HG03520 (cell line): ENCODE data around the gene TSPAN18.

Source experiments
- ATAC-seq: cut with Tn5 transposase; IDR thresholded peaks from one replicate; pipeline ENCODE4 v1.9.1; 2021; ENCODE audit warnings: mild to moderate bottlenecking, moderate library complexity; ENCODE audit not compliant: unreplicated experiment

The TSPAN18 gene

DNA sequence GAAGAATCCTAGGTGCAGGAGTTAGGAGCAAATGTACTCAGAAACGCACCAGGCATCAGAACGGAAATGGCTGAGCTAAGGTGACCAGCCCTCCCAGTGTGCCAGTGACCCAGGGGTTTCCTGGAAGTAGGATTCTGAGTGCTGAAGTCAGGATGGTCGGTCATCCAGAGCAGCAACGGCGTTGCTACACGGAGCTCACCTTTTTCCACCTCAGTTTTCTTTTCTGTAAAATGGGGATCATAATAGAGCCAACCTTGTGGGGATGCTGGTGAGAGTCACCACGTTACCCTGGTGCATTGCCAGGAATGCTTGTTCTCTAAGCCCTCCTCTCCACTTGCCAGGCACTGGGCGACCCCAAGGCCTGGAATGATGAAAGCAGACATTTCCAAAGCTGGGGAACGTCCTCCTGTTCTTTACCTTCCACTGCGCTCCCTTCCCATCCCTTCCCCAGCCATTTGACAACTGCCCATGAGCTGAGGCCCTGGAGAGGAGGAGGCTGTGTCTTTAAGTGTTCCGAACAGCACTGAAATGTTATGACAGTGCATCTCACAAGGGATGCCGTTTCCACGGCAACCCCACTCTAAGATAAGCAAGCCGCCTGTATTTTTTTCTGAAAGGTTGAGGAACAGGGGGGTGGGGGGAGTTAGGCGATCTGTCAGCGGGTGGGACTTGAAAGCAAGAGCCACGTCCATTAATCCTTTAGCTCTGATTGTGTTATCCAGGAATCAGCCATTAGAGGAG, 66.8 kb downstream of the TSPAN18 start:
- ATAC-seq, result no peak

DNA sequence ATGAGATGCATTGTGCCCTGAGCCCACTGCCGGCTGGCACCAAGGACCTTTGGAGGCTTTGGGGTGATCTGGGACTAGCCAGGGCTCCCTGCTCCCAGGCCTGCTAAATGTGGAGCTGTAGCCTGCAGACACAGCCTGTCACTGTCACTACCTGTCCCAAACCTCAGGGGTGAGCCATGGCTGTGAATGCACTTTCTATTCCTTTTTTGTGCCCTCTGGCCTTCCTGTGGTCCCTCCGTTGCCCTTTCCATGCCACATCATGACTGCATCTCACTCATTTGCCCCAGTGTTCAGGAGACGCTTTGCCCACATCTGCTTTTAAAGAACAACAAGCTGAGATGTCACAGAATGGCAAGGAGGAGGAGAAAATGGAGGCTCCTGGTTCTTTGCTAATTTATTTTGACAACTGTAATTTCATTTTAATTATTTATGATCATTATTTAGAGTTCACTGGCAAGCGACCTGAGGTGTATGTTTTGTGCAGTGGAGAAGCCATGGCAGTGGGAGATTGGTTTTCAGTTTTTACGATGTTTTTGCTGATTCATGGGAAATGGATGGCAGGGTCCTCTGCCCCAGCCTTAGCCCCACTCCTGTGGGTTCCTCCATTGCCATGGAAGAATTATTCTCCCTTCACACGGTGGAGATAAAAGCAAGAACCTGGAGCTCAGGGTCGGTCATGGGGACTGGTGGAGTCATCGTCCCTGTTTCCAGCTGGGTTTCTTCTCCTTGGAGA, 69.2 kb downstream of the TSPAN18 start:
- no peak for ATAC-seq

GRCh38 chr11:44797051-44797450, 70.3 kb downstream of the TSPAN18 start:
- no peak for ATAC-seq

DNA sequence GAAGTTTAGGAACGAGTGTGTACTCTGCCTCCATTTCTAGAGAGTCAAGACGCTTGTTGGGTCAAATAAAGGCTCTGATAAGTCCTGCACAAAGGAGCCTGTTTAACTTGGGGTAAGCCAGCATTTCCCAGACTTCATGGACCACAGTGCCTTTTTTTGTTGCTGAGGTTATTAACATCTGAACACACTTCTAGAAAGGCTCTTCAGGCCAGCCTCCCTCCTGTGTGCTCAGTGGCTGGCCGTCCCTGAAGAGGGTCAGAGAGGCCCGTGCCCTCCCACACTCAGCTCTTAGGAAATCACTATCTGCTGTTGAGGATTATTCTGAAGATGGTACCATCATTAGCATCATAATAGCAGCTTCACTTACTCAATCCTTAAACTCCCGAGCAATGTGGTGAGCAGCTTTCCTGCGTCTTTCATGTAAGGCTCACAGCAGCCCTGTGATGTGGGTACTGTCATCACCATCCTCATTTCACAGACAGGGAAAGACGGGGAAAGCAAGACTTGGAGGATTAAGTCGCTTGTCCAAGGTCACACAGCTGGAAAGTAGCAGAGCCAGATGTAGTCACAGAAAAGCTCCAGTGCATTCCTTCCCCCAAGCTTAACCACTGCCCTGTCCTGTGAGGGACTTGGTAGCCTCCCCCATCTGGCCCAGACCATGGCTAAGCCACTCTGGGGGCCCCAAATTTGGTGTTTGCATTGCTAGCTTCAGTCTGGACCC, 71.3 kb downstream of the TSPAN18 start:
- no peak for ATAC-seq

GRCh38 chr11:44798607-44798972, 71.8 kb downstream of the TSPAN18 start:
- ATAC-seq, result no peak

DNA sequence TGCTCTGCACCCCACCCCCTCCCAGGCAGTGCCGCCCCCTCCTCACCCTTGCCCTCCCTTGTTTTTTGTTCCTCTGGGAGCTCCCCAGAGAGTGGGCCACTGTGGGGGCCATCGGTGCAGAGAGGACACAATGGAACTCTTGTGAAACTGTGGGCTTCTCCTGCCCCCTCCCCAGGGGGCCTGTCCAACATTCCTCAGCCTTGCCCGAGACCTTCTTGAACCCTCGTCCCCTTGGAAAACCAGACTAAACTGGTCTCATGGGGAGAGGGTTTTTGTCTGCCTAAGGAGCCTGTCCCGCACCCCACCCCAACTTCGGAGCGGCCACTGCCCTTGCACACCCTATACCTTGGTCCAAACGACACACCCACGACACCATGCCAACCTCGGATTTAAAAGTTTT, 72.2 kb downstream of the TSPAN18 start:
- no peak for ATAC-seq

GRCh38 chr11:44802347-44802746, 75.6 kb downstream of the TSPAN18 start:
- ATAC-seq, result no peak

- ATAC-seq, result no peak
These were observed 76.2 kb downstream of the TSPAN18 start for GRCh38 chr11:44803009-44803408.

- ATAC-seq, result no peak
These were observed 78.0 kb downstream of the TSPAN18 start for GRCh38 chr11:44804449-44805437.

DNA sequence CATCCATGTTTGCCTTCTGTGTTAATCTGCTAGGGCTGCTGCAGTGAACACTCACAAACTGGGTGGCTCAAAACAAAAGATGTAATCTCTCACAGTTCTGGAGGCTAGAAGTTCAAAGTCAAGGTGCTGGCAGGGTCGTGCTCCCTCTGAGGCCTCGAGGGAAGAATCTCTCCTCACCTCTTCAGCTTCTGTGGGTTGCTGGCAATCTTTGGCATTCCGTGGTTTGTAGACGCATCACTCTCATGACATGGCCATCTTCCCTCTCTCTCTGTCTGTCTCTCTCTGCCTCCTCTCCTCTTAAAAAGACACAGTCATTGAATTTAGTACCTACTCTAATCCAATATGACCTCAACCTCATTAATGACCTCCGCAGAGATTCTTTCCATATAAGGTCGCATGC, 78.8 kb downstream of the TSPAN18 start:
- ATAC-seq, result no peak

DNA sequence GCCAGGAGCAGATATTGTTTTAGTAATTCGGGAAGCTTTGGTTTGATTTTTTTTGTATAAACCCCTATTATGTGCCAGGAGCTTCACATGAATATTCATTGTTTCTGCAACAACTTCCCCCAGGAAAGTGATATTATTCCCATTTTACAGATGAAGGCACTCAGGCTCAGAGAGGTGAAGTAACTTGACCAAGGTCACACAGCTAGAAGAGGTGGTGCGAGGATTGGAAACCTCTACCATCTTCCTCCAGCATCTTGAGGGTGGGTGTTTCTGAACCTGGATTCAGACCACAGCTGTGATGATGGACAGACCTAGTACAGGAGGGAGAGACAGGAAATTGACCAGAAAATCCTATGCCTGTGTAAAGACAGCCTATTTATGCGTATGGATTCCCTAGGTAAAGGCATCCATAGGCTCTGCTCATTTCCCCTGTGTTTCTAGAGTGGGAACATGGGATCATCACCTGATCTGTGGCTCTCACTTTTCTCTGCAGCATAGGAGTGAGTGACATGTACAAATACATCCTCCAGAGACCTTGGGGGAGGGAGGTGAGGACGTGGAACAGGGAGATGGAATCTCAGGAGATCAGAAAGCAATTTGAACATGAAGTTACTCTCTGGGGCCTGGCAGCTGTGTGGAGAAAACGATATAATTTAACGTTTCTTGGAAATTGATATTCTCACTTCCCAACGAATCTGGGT, 81.4 kb downstream of the TSPAN18 start:
- ATAC-seq, result no peak

- ATAC-seq, result no peak
These were observed 82.5 kb downstream of the TSPAN18 start for GRCh38 chr11:44809283-44809682.

DNA sequence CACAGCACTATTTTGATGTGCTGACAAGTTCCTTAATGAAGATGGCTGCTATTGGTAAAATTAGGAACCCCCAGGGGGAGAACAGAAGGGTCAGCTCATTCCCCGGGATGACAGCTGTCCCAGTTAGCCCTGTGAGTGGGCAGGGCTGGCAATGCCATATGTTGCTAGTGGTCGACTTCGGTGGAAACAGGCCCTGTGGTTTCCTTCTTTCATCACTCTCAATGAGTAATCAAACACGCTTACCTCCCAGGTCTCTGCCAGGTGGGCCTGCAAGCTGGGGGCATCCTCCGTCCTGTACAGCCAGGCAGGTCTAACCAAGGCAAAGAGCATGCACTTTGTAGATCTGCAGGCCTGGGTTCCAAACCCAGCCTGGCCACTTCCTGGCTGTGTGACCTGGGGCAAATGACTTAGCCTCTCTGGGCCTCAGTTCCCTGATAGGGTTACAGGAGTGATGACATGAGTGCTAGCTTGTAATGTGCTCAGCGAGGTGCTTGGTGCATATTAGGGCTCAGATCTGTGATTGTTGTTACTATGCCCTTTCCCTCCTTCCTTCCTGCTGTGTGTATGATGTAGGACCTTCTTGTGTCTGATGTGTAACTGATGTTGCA, 85.2 kb downstream of the TSPAN18 start:
- no peak for ATAC-seq

DNA sequence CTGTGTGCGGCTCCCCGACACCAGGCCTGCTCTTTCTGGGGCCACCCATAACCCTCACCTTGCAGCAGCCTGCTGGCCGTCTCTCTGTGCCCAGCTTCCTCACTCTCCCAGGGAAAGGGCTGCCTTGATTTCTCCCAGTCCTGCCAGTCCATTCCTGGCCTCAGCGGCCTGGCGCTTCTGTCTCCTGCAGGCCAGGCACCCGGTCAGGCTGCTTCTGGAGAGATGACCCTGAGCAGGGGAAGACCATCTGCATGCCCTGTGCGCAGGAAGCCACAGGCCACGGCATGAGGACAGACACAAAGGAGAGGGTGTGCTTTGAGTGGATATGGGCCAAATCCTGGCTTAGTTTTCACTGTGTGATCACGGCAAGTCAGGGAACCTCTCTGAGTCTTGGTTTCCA, 86.2 kb downstream of the TSPAN18 start:
- no peak for ATAC-seq

- ATAC-seq, result no peak
These were observed 86.6 kb downstream of the TSPAN18 start for GRCh38 chr11:44813401-44813800.

GRCh38 chr11:44814881-44815592, 88.3 kb downstream of the TSPAN18 start:
- no peak for ATAC-seq

DNA sequence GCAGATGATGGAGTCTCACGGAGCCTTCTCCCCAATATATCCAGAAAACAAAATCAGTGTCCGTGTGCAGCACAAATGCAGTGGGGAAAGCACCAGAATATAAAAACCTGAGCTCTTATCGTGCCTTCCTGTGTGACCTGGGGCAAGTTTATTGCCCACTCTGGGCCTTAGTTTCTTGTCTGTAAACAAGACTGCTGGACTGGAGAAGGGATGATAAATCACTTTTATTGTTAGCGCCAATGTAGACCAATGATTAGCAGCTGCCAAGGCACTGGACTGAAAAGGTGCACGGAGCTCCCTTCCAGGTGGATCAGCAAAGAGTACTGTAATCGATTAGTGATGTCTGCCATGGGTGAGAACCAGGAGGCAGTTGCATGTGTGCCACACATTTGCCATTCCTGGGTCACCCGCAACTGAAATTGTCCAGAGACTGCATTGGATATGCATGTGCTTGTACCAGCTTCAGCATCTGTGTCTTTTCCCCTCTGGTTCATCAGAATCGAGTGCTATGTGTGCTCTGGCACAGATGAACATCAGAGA, 89.2 kb downstream of the TSPAN18 start:
- ATAC-seq, result no peak

- ATAC-seq, result no peak
These were observed 90.0 kb downstream of the TSPAN18 start for GRCh38 chr11:44816761-44817160.
